ENCODE data around the gene LAMA2.

Gene LAMA2

GRCh38 chr6:128963561-128963960 is 80.6 kb downstream of the LAMA2 start:
- TF ChIP-seq CTCF (IDR thresholded peaks at IDR 0.05; ENCODE audit: low read depth, low read length, missing control alignments): no peak
- no peak overlapping the region for H3K4me3 ChIP-seq (replicated peaks; ENCODE audit: low read depth, low read length)
- DNase-seq (ENCODE audit: extremely low read depth, low read depth): no peak

- H3K4me3 ChIP-seq (replicated peaks; ENCODE audit: low read depth, low read length): no peak overlapping the region
- DNase-seq (ENCODE audit: extremely low read depth, low read depth): no peak
- no peak for TF ChIP-seq CTCF (IDR thresholded peaks at IDR 0.05; ENCODE audit: low read depth, low read length, missing control alignments)
These were observed 81.4 kb downstream of the LAMA2 start for GRCh38 chr6:128964233-128964755.

- DNase-seq (ENCODE audit: extremely low read depth, low read depth): no peak
- no peak overlapping the region for H3K4me3 ChIP-seq (replicated peaks; ENCODE audit: low read depth, low read length)
- TF ChIP-seq CTCF (IDR thresholded peaks at IDR 0.05; ENCODE audit: low read depth, low read length, missing control alignments): no peak
These were observed 81.8 kb downstream of the LAMA2 start for GRCh38 chr6:128964771-128965170.

GRCh38 chr6:128966934-128967333 is 84.0 kb downstream of the LAMA2 start:
- DNase-seq (ENCODE audit: extremely low read depth, low read depth): no peak
- no peak overlapping the region for H3K4me3 ChIP-seq (replicated peaks; ENCODE audit: low read depth, low read length)
- no peak for TF ChIP-seq CTCF (IDR thresholded peaks at IDR 0.05; ENCODE audit: low read depth, low read length, missing control alignments)

- no peak for TF ChIP-seq CTCF (IDR thresholded peaks at IDR 0.05; ENCODE audit: low read depth, low read length, missing control alignments)
- H3K4me3 ChIP-seq (replicated peaks; ENCODE audit: low read depth, low read length): no peak overlapping the region
These were observed 96.1 kb downstream of the LAMA2 start for GRCh38 chr6:128979071-128979470.

GRCh38 chr6:128981716-128982115 is 98.8 kb downstream of the LAMA2 start:
- H3K4me3 ChIP-seq (replicated peaks; ENCODE audit: low read depth, low read length): no peak overlapping the region
- DNase-seq (ENCODE audit: extremely low read depth, low read depth): no peak
- no peak for TF ChIP-seq CTCF (IDR thresholded peaks at IDR 0.05; ENCODE audit: low read depth, low read length, missing control alignments)

More at GRCh38 chr6:128979071-128979470, 96.1 kb downstream of the LAMA2 start:
- no peak for DNase-seq (ENCODE audit: extremely low read depth, low read depth)

- H3K4me3 ChIP-seq (replicated peaks; ENCODE audit: low read depth, low read length): no peak overlapping the region
- no peak for TF ChIP-seq CTCF (IDR thresholded peaks at IDR 0.05; ENCODE audit: low read depth, low read length, missing control alignments)
- no peak for DNase-seq (ENCODE audit: extremely low read depth, low read depth)
These were observed 107.4 kb downstream of the LAMA2 start for GRCh38 chr6:128990360-128990759.

Data from HFF-Myc (cell line).